Panc1 (cell line): ENCODE results near the gene SNTA1. TPM values are rescaled to one million over a fixed set of nuclear protein-coding genes. Genes with fewer than 3 reads are reported as not detected.

Source experiments
- ATAC-seq: fragments of 200-7000 bp; cut with Tn5 transposase; 2 replicates; pipeline ENCODE4 v1.9.1; 2020; ENCODE audit warnings: mild to moderate bottlenecking, moderate library complexity
- BruUV-seq: library from RNA; stranded (reverse); fragments of 400-500 nt; replicated peaks from 2 replicates; lab custom pipeline; 2021; lab: Mats Ljungman, UMichigan
- CTCF ChIA-PET: fragments of 300-600 bp; sonication (Branson Sonifier 250); formaldehyde crosslinking; loops from one replicate; lab custom pipeline; 2022; ENCODE audit warnings: antibody characterized with exemption; lab: Charles Lee
- POLR2A ChIA-PET: fragments of 300-600 bp; sonication (Branson Sonifier 250); formaldehyde crosslinking; loops from one replicate; lab custom pipeline; 2022; ENCODE audit warnings: antibody characterized with exemption; lab: Charles Lee
- DNase-seq: peaks from one replicate; pipeline ENCODE4 v3.0.0-alpha.2; 2010; ENCODE audit warnings: low read depth, low spot score
- H3K27ac ChIP-seq: 2 replicates; pipeline ENCODE4 v1.5.1; 2011; ENCODE audit warnings: mild to moderate bottlenecking, low read length, inconsistent platforms
- H3K27me3 ChIP-seq: fragments of 200-500 bp; sonication (Bioruptor generic); 2 replicates; pipeline ENCODE4 v1.6.0; 2014; ENCODE audit warnings: low read length, inconsistent platforms; ENCODE audit not compliant: control insufficient read depth, insufficient read depth
- H3K36me3 ChIP-seq: fragments of 200-500 bp; sonication (Bioruptor generic); 2 replicates; pipeline ENCODE4 v1.5.1; 2014; ENCODE audit warnings: inconsistent platforms, mild to moderate bottlenecking, low read length, moderate library complexity; ENCODE audit not compliant: control insufficient read depth, insufficient read depth
- H3K4me1 ChIP-seq: 2 replicates; pipeline ENCODE4 v1.5.1; 2011; ENCODE audit warnings: inconsistent platforms, mild to moderate bottlenecking, low read length, moderate library complexity; ENCODE audit not compliant: control insufficient read depth, insufficient read depth
- H3K4me3 ChIP-seq, 2 experiments: 2 replicates each; pipeline ENCODE4 v1.5.1; 2011 to 2012; ENCODE audit warnings: low read depth in 2 of 2, low read length in 2 of 2, mild to moderate bottlenecking in 2 of 2, inconsistent platforms in 1 of 2, moderate library complexity in 1 of 2
- H3K9me3 ChIP-seq: fragments of 200-500 bp; sonication (Bioruptor generic); 2 replicates; pipeline ENCODE4 v1.5.1; 2014; ENCODE audit warnings: low read depth, mild to moderate bottlenecking, inconsistent platforms, low read length, moderate library complexity; ENCODE audit not compliant: control insufficient read depth, insufficient read depth
- CTCF ChIP-seq: fragments of 450-650 bp; IDR thresholded peaks from 2 replicates; pipeline ENCODE4 v1.5.1; 2017; ENCODE audit warnings: mild to moderate bottlenecking
- POLR2AphosphoS5 ChIP-seq: IDR thresholded peaks from 2 replicates; pipeline ENCODE4 v1.6.1; 2012; ENCODE audit warnings: mild to moderate bottlenecking, low read depth, low read length, moderate library complexity
- REST ChIP-seq, 2 experiments: IDR thresholded peaks; 2 replicates each; pipeline ENCODE4 v1.6.1; 2011 to 2012; ENCODE audit warnings: low read depth in 2 of 2, control low read depth in 1 of 2, low read length in 1 of 2, mild to moderate bottlenecking in 1 of 2, moderate library complexity in 1 of 2; ENCODE audit not compliant: insufficient read depth in 1 of 2
- SIN3A ChIP-seq: IDR thresholded peaks from 2 replicates; pipeline ENCODE4 v1.6.1; 2012; ENCODE audit warnings: low read depth, mild to moderate bottlenecking, low read length, moderate library complexity, borderline replicate concordance; ENCODE audit not compliant: insufficient read depth
- TCF7L2 ChIP-seq: IDR thresholded peaks from 2 replicates; pipeline ENCODE4 v1.6.1; 2011; ENCODE audit warnings: mild to moderate bottlenecking, low read depth, low read length, inconsistent platforms
- in situ Hi-C: cut with HindIII; loops from 2 replicates; pipeline ENCODE4 v1.10.0; 2016; ENCODE audit warnings: low sequenced_read_pairs, low pct_unique_long_range_greater_than_20kb
- intact Hi-C: fragments of 100-400 bp; cut with micrococcal nuclease; formaldehyde crosslinking; loops from one replicate; pipeline ENCODE4 v1.10.0; 2022; ENCODE audit not compliant: unreplicated experiment
- total RNA-seq: library from RNA; stranded (reverse); gene quantifications from one replicate; pipeline ENCODE4 v1.2.1, GENCODE V29; 2021; ENCODE audit not compliant: unreplicated experiment

Gene SNTA1
- total RNA-seq, 1 experiment from 2014 or later = 12.0 TPM

GRCh38 chr20:33404281-33404680 lies 39.3 kb downstream of the SNTA1 start:
- CTCF ChIA-PET = interaction anchor here (0.6 kb wide), 1 partner anchor 75 kb away, joined by 4 read pairs; no protein-coding TSS in a partner anchor
- in situ Hi-C loops (no loop called here), intact Hi-C loops (no loop called here)
- no peak for DNase-seq
- H3K27me3 ChIP-seq = no peaks in the 10 kb centered on the region
- no peaks in the 10 kb centered on the region for H3K36me3 ChIP-seq
- peaks cover 4% of the 10 kb centered on the region; the same call in 1 of the 2 replicates for H3K4me1 ChIP-seq
- no peak for ATAC-seq
- no peak overlapping the region for H3K27ac ChIP-seq
- BruUV-seq = no TSS peak
- H3K9me3 ChIP-seq = no peaks in the 10 kb centered on the region
- H3K4me3 ChIP-seq = no peak overlapping the region
- POLR2A ChIA-PET = no interaction called here
- TF ChIP-seq CTCF = no peak

DNA sequence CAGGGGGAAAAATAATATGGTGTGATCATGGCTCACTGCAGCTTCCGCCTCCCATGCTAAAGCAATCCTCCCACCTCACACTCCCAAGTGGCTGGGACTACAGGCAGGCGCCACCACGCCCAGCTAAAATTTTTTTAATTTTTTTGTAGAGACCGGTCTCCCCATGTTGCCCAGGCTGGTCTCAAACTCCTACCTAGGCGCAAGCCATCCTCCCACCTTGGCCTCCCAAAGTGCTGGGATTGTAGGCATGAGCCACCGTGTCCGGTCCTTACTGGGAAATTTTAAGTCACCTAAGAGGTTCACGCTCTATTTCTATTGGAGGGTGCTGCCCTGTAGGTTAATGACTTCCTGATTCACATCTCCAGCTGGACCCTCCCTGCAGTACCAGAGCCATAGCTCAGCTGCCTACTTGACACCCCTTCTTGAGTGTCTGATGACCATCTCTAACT lies 41.6 kb downstream of the SNTA1 start:
- Histone ChIP-seq H3K27me3 (no peaks in the 10 kb centered on the region), H3K27ac (peak overlapping the region; percentile 87), H3K4me3 (peak overlapping the region; percentile 89 to 99), H3K4me1 (peaks cover 4% of the 10 kb centered on the region; the same call in 1 of the 2 replicates), H3K36me3 (no peaks in the 10 kb centered on the region), H3K9me3 (no peaks in the 10 kb centered on the region)
- BruUV-seq = no TSS peak
- ChIA-PET CTCF (interaction anchor here (0.6 kb wide), 1 partner anchor 140 kb away, joined by 3 read pairs; no protein-coding TSS in a partner anchor), POLR2A (interaction anchor here (0.5 to 0.6 kb wide), 2 partner anchors 15 to 20 kb away, joined by 13 to 15 read pairs; no protein-coding TSS in a partner anchor)
- DNase-seq = no peak
- intact Hi-C loops = no loop called here
- TF ChIP-seq CTCF (no peak), SIN3A (no peak), REST (IDR thresholded peaks at IDR 0.05; ENCODE audit: insufficient read depth in 1 of 2, low read depth in 2 of 2, low read length in 1 of 2) (no peak), TCF7L2 (no peak), POLR2AphosphoS5 (no peak)
- in situ Hi-C loops = no loop called here
- ATAC-seq = peak; percentile 62; the same call in 1 of the 2 replicates
